Activated CD4-positive, alpha-beta T cell treated with anti-CD3 and anti-CD28 coated beads for 24 hours (primary cell): ENCODE measurements around the gene CHD5.

ENCODE experiments used
- DNase-seq, 2 donors: peaks; one replicate each; pipeline ENCODE4 v3.0.0-alpha.2; 2020; ENCODE audit warnings: low read depth in 2 of 2

Gene CHD5

GRCh38 chr1:6154525-6155319 lies 25.4 kb downstream of the CHD5 start:
- no peak for DNase-seq

- DNase-seq, result no peak
Measured at GRCh38 chr1:6152882-6153281, 27.2 kb downstream of the CHD5 start.

DNA sequence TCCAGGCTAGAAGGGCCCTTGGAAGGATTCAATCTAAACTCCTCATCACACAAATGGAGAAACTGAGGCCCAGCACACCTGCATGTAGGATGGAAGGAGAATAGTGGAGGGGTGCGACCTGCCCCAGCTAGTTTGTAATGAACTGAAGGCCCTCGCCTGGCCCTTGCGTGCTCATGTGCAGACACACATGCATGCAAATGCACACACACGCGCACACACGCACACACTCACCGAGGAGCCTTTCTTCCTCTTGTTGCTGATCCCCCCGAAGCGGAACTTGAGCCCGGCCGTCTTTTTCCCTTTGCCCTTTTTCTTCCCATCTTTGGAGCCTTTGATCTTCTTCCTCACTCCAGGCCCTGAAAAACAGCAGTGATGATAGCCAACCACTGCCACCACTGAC lies 27.9 kb downstream of the CHD5 start:
- no peak for DNase-seq

DNA sequence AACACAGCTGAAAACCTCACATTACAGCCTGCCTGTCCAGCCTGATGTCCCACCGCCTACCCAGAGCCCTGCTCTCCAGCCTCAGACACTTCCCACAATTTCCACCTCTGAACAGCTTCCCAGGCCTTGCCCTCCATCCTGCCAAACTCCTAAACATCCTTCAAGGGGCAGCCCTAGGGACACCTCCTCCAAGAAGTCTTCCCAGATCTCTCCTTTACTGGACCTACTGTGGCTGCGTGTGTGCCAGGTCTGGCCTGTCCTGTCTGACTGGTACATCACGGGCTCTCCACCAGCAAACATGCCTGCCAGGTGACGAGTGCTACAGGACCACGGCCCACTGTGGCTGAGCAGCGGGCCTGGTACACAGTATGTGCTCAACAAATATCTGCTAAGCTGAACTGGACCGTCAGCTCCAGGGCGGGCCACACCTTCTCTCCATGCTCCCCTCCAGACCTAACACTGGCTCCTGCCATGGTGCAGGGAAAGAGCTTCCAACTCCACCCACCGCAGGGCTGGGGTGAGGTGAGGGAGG lies 28.8 kb downstream of the CHD5 start:
- no peak for DNase-seq

DNA sequence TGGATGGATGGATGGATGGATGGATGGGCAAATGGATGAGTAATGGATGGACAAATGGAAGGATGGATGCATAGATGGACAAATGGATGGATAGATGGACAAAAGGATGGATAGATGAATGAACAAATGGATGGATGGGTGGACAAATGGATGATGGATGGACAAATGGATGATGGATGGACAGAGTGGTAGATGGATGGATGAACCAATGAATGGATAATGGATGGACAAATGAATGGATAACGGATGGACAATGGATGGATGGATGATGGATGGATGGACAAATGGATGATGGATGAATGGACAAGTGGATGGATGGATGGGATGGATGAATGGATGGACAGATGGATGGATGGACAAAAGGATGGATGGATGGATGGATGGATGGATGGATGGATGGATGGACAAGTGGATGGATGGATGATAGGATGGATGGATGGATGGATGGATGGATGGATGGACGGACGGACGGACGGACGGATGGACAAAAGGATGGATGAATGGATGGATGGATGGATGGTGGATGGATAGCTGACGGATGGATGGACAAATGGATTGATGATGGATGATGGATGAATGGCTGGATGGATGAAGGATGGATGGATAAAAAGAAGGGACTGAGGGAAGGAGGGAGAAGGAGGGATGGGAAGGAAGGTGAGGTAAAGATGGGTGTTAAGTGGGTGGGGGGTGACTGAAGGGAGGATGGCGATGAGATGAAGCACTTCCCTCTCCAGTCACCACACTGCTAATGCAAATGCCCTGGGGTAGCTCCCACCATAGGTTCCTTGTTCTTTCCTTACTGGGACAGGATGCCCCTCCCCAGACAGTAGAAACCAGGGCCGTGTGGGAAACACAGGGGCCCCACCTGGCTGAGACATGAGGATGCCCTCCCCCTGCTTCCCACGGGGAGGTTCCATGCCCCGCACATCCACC lies 29.8 kb downstream of the CHD5 start:
- DNase-seq, result no peak

DNA sequence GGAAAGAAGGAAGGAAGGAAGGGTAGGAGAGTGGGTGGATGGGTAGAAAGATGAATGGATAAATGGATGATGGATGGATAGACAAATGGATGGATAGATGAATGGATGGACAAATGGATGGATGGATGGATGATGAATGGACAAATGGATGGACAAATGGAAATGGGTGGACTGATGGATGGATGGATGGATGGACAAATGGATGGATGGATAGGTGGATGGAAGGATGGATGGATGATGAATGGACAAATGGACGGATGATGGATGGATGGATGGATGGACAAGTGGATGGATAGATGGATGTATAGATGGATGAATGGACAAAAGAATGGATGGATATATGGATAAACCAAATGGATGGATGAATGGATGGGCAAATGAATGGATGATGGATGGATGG lies 30.5 kb downstream of the CHD5 start:
- DNase-seq, result no peak

- DNase-seq, result peak; percentile 55 to 66
Measured at GRCh38 chr1:6148497-6149241, 31.5 kb downstream of the CHD5 start.

DNA sequence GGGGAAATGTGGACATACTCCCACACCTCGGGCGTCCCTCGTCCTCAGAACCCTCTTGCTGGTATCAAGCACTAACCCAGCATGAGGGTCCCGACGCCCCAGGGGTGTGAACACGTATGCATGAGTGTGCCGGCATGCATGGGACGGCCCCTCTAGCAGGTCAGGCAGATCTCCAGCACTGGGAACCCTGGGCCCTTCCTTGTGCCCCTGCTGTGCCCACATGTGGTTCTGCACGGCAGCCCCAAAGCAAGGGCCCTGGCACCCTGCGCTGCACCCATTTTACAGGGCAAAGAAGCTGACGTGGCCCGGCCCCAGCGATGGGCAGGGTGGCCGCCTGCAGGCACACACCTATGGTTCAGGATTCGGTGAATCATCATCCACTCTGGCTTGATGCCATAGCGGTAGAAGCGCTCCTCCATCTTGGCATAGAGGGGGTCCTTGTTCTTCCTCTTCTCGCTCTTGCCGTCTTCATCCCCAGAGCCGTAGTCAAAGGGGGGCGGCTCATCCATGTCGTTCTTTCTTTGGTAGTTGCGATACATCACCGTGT lies 34.2 kb downstream of the CHD5 start:
- no peak for DNase-seq

GRCh38 chr1:6145396-6145750 lies 34.7 kb downstream of the CHD5 start:
- DNase-seq, result no peak

DNA sequence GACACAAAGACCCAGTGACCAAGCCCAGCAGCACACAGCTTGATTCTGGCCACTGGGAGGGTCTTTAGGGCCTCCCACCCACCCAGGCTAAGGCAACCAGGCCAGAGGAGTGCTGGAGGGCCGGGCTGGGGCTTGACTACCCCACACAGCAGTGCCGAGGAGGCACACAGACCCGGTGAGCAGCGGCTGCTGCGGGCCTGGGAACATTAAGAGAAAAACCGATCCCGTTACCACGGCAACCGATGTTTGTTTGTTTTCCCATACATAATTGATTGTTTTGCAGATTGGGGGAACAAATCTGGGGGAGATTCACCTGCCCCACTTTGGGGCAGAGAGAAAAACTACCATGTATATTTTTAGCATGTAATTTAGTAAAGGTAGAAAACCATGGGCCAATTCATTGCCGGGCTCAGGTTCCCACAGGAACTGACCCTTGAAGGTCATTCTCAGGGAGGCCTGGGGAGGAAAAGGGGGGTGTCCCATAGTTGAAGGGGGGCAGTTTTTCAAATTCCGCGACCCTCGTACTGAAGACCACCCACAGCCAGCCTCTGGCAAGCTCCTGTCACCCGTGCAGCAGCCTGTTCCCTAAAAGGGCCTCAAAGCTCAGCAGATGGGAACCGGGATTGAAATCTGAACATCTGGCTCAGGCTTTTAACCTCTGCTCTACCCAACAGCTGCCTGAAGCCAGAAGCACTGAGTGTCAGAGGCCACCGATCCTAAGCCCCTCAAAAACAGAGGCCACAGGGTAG lies 35.3 kb downstream of the CHD5 start:
- DNase-seq, result no peak

DNA sequence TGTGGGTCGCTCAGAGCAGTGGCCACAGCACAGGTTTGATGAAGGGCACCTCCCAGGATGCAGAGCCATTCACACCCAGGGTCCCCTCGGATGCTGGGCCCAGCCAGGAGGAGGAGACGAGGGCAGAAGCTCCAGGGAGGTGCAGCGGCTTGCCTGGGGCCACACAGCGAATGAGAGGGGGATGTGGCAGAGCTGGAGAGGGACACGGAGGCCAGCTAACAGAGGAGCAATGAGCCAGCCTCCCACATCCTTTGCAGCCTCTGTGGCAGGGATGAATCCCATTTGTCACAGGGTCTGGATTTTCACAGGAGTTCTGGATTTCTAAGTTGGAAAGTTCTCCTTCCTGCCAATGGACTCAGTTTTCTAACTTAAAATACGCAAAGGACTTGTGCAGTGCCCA lies 35.9 kb downstream of the CHD5 start:
- DNase-seq, result no peak

DNA sequence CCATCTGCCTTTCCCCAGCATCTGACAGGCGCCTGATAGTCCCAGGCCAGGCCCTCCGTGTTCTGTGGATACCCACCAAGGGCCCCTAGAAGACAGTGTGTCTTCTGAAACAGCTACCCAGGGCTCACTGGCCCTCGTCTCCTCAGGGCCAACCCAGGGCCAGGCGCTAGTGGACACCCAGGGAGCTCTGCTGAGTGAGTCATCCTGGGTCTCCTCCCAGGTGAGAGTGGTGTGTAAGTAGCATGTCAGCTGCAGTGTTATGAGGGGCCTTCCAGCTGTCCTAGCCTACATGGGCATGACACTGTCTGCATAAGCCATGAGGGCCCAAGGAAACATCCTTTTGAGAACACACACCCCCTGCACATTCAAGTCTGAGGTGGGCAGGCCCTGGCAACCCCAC lies 36.7 kb downstream of the CHD5 start:
- DNase-seq, result no peak

DNA sequence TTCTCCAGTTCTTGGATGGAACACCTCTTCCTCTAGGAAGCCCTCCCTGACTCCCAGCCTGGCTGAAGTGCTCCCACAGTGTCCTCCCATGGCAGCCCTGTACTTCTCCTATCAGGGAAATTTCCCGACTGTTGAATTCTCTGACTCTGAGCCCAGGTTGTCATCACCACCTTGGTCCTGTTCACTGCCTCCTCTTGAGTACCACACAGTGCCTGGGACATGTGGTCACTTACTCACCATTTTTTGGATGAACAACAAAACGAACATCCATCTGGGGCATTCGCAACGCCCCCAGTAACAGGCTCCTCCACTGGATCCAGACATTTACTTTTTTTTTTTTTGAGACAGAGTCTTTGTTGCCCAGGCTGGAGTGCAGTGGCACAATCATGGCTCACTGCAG lies 37.4 kb downstream of the CHD5 start:
- DNase-seq, result no peak

DNA sequence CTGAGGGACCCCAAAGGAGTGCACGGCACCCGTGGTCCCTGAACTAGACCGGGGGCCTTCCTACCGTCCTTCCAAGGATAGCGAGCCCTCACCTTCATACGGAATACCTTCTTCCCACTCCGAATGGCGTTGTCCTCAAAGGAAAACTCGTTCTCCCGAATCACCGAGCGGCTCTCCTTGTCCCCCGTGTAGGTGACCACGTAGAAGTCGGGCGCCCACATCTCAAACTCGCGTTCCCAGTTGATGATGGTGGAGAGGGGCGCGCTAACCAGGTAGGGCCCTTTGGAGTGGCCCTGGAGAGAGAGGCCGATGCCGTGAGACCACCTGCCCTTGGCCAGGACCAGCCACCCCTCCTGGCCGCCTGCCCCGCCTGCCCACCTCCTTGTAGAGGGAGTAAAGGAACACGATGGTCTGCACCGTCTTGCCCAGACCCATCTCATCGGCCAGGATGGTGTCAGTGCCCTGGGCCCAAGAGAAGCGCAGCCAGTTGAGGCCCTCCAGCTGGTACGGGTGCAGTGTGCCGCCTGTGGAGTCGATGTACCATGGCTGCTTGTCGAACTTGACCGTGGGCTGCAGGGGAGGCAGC lies 38.0 kb downstream of the CHD5 start:
- DNase-seq, result no peak

GRCh38 chr1:6141592-6141991 lies 38.5 kb downstream of the CHD5 start:
- DNase-seq, result no peak

DNA sequence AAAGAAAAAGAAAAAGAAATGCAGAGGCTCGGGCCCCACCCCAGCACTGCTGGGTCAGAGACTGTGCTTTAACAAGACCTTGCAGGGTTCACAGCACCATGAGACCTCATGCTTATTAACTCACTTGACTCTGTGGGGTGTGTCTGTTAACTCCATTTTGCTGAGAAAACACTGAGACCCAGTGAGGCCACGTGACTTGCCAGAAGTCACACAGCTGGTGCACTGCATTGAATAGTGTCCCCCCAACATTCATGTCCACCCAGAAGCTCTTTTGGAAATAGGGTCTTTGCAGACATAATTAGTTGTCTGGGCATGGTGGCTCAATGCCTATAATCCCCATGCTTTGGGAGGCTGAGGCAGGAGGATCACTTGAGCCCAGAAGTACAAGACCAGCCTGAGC lies 39.7 kb downstream of the CHD5 start:
- no peak for DNase-seq

- no peak for DNase-seq
Measured at GRCh38 chr1:6137758-6138157, 42.4 kb downstream of the CHD5 start.

DNA sequence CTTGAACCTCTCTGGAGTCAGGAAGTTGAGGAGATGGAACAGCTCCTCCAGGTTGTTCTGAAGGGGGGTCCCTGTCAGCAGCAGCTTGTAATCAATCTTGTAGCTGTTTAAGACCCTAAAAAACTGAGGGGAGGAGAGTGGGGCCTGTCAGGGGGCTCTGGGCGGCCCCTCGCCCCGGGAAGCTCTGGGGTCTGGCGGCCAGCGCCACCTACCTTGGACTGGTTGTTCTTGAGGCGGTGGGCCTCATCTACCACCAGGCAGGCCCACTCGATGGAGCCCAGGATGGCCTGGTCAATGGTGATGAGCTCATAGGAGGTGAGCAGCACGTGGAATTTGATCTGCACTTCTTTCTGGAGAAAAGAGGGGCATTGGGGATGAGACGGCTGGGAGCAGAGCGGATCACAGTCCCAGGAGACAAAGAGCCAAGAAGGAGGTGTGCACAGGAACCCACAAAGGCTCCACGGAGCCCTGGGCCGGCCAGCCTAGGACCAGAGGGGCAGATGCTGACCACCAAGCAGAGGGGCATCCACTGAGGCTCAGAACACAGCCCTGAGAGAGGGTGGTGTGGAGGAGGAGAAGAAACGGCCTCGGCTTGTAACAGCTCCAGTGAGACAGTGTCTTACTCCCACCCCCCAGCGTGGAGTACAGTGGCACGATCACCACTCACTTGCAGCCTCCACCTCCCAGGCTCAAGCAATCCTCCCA lies 43.5 kb downstream of the CHD5 start:
- DNase-seq, result no peak

GRCh38 chr1:6134741-6135510 lies 45.2 kb downstream of the CHD5 start:
- DNase-seq, result no peak
